ENCODE data around the gene EPB41L3. TPM values are rescaled to one million over a fixed set of nuclear protein-coding genes. Genes with fewer than 3 reads are reported as not detected.

The EPB41L3 gene
- total RNA-seq, 1 experiment from 2014 or later = 16.1 TPM

DNA sequence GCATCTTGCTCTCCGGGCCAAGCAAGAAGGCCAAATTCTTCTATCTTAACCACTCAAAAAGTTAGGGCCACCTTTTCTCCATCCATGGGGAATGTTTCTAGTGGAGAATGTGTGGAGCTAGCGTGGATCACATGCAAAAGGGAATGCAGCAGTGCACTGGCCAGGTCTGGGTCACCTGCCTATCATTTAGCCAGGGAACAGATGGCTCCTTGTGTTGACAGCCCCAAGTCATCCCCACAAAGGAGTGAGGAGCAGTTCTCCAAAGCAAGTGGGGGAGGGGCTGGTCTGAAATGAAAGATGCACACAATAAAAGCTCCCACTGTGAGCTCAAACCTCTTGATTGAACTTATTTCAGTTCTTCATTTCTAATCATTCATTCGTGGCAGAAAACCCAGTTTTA is 19.1 kb downstream of the EPB41L3 start:
- no peaks in the 10 kb centered on the region for H3K27me3 ChIP-seq (ENCODE audit: insufficient read depth, low read length)
- no peaks in the 10 kb centered on the region; the same call in 1 of the 2 replicates for H3K27me3 Mint-ChIP-seq (ENCODE audit: low read depth)
- DNase-seq = no peak
- no peak overlapping the region for H3K14ac ChIP-seq (ENCODE audit: insufficient read depth, low read length)
- H3K4me1 ChIP-seq (ENCODE audit: insufficient read depth, low read length) = no peaks in the 10 kb centered on the region
- WGBS (ENCODE audit: extremely low coverage, insufficient read length, low lambda C conversion rate) = no CpG with 5 or more reads among the region's 3 CpGs
- H3T11ph ChIP-seq (ENCODE audit: low read length) = no peak overlapping the region
- no peak overlapping the region for H2BK12ac ChIP-seq (ENCODE audit: insufficient read length, low read depth, low read length)
- no peak overlapping the region for H3K9ac ChIP-seq (ENCODE audit: extremely low read depth, insufficient read length, low read length)
- no peaks in the 10 kb centered on the region for H3K23me2 ChIP-seq (ENCODE audit: insufficient read length, low read depth, low read length, poor library complexity, severe bottlenecking)
- no peak overlapping the region for H2BK15ac ChIP-seq (ENCODE audit: low read depth, low read length)
- no peaks in the 10 kb centered on the region for H3K9me3 ChIP-seq (ENCODE audit: control insufficient read depth, low read depth, low read length)
- H3K27ac Mint-ChIP-seq = peak overlapping the region in 2 of 3 experiments; percentile 63 to 81; a peak in 3 of 7 replicates
- H2AK5ac ChIP-seq (ENCODE audit: insufficient read length, low read length) = no peak overlapping the region
- H2BK20ac ChIP-seq (ENCODE audit: low read depth, low read length, poor library complexity, severe bottlenecking) = no peak overlapping the region
- H3K9me3 Mint-ChIP-seq = no peaks in the 10 kb centered on the region
- peaks cover 6 to 17% of the 10 kb centered on the region in 2 experiments for H3K4me1 Mint-ChIP-seq
- H3K4me3 Mint-ChIP-seq = no peak overlapping the region
- no peak overlapping the region for H4K5ac ChIP-seq (ENCODE audit: insufficient read length, low read depth, low read length)
- H3K79me1 ChIP-seq (ENCODE audit: insufficient read depth, low read depth, low read length, poor library complexity, severe bottlenecking) = no peaks in the 10 kb centered on the region
- TF ChIP-seq, protein P1, sequence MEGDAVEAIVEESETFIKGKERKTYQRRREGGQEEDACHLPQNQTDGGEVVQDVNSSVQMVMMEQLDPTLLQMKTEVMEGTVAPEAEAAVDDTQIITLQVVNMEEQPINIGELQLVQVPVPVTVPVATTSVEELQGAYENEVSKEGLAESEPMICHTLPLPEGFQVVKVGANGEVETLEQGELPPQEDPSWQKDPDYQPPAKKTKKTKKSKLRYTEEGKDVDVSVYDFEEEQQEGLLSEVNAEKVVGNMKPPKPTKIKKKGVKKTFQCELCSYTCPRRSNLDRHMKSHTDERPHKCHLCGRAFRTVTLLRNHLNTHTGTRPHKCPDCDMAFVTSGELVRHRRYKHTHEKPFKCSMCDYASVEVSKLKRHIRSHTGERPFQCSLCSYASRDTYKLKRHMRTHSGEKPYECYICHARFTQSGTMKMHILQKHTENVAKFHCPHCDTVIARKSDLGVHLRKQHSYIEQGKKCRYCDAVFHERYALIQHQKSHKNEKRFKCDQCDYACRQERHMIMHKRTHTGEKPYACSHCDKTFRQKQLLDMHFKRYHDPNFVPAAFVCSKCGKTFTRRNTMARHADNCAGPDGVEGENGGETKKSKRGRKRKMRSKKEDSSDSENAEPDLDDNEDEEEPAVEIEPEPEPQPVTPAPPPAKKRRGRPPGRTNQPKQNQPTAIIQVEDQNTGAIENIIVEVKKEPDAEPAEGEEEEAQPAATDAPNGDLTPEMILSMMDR (conservative IDR thresholded peaks at IDR 0.05) = no peak
- no peak overlapping the region for H4K8ac ChIP-seq (replicated peaks; ENCODE audit: insufficient read length, low read depth, low read length)
- H3K79me2 ChIP-seq (ENCODE audit: insufficient read depth, low read length) = no peaks in the 10 kb centered on the region
- no peak overlapping the region for H3K56ac ChIP-seq (ENCODE audit: insufficient read length, low read depth, low read length)
- no peaks in the 10 kb centered on the region for H3K36me3 Mint-ChIP-seq (ENCODE audit: insufficient read depth in 1 of 3, low read depth in 3 of 3)
- no peak overlapping the region for H3K23ac ChIP-seq (ENCODE audit: insufficient read length, low read depth, low read length)
- no peak overlapping the region for H3K4me2 ChIP-seq (ENCODE audit: insufficient read depth, insufficient read length, low read length)
- no peak overlapping the region for H3K18ac ChIP-seq (ENCODE audit: insufficient read length, low read depth, low read length)
- no peak overlapping the region for H2BK5ac ChIP-seq (ENCODE audit: insufficient read length, low read length)
- H3K4ac ChIP-seq (ENCODE audit: low read depth, low read length) = no peak overlapping the region
- no peak overlapping the region for H4K91ac ChIP-seq (ENCODE audit: insufficient read length, low read depth, low read length)
- no peak overlapping the region for H2BK120ac ChIP-seq (ENCODE audit: low read depth, low read length, poor library complexity, severe bottlenecking)
- no peak overlapping the region for H3K27ac ChIP-seq (ENCODE audit: insufficient read length, low read depth, low read length)
- H4K20me1 ChIP-seq (ENCODE audit: control insufficient read depth, insufficient read depth, insufficient read length) = no peaks in the 10 kb centered on the region
- H2AFZ ChIP-seq (ENCODE audit: low read length) = no peak overlapping the region

Data from H9 (cell line).